H9 (cell line): ENCODE measurements around the gene MTOR. TPM values are rescaled to one million over a fixed set of nuclear protein-coding genes. Genes with fewer than 3 reads are reported as not detected.
"Not testable (repeated sequence)": the region's sequence is repeated elsewhere in the genome, so short reads cannot be mapped to it uniquely, and the experiment has no call there.

Experiments used
- DNase-seq: peaks from one replicate; pipeline ENCODE4 v3.0.0-alpha.2; 2017
- H2AFZ ChIP-seq: one replicate; pipeline ENCODE4 v1.6.1; 2013; ENCODE audit warnings: mild to moderate bottlenecking, low read length, control low read depth, moderate library complexity
- H2AK5ac ChIP-seq: 2 replicates; pipeline ENCODE4 v1.6.1; 2013; ENCODE audit warnings: low read length, control low read depth, mixed read lengths; ENCODE audit not compliant: insufficient read length
- H2BK120ac ChIP-seq: one replicate; pipeline ENCODE4 v1.6.1; 2013; ENCODE audit warnings: low read depth, mild to moderate bottlenecking, low read length, control low read depth, inconsistent platforms; ENCODE audit not compliant: poor library complexity, severe bottlenecking
- H2BK12ac ChIP-seq: 2 replicates; pipeline ENCODE4 v1.6.1; 2013; ENCODE audit warnings: low read length, control low read depth, mixed read lengths, low read depth; ENCODE audit not compliant: insufficient read length
- H2BK15ac ChIP-seq: 2 replicates; pipeline ENCODE4 v1.6.1; 2013; ENCODE audit warnings: low read depth, low read length, control low read depth
- H2BK20ac ChIP-seq: one replicate; pipeline ENCODE4 v1.6.1; 2013; ENCODE audit warnings: low read depth, mild to moderate bottlenecking, low read length, control low read depth, inconsistent platforms; ENCODE audit not compliant: poor library complexity, severe bottlenecking
- H2BK5ac ChIP-seq: 2 replicates; pipeline ENCODE4 v1.6.1; 2013; ENCODE audit warnings: low read length, control low read depth, mixed read lengths; ENCODE audit not compliant: insufficient read length
- H3K14ac ChIP-seq: 2 replicates; pipeline ENCODE4 v1.6.1; 2013; ENCODE audit warnings: low read length, control low read depth; ENCODE audit not compliant: insufficient read depth
- H3K18ac ChIP-seq: 2 replicates; pipeline ENCODE4 v1.6.1; 2013; ENCODE audit warnings: low read depth, mild to moderate bottlenecking, mixed read lengths, low read length, control low read depth; ENCODE audit not compliant: insufficient read length
- H3K23ac ChIP-seq: 2 replicates; pipeline ENCODE4 v1.6.1; 2013; ENCODE audit warnings: low read length, control low read depth, mixed read lengths, low read depth; ENCODE audit not compliant: insufficient read length
- H3K23me2 ChIP-seq: 2 replicates; pipeline ENCODE4 v1.6.1; 2013; ENCODE audit warnings: low read depth, mild to moderate bottlenecking, mixed read lengths, low read length, control low read depth; ENCODE audit not compliant: insufficient read length, poor library complexity, severe bottlenecking
- H3K27ac ChIP-seq: 2 replicates; pipeline ENCODE4 v1.5.1; 2013; ENCODE audit warnings: low read length, control low read depth, mixed read lengths, low read depth; ENCODE audit not compliant: insufficient read length
- H3K27me3 ChIP-seq: 2 replicates; pipeline ENCODE4 v1.6.1; 2013; ENCODE audit warnings: low read length, control low read depth, inconsistent platforms; ENCODE audit not compliant: insufficient read depth
- H3K4ac ChIP-seq: 2 replicates; pipeline ENCODE4 v1.6.1; 2013; ENCODE audit warnings: low read depth, mild to moderate bottlenecking, control low read depth, inconsistent platforms, low read length, moderate library complexity
- H3K4me1 ChIP-seq: 2 replicates; pipeline ENCODE4 v1.6.1; 2013; ENCODE audit warnings: low read length, control low read depth, inconsistent platforms; ENCODE audit not compliant: insufficient read depth
- H3K4me2 ChIP-seq: 2 replicates; pipeline ENCODE4 v1.6.1; 2013; ENCODE audit warnings: low read length, control low read depth, mixed read lengths; ENCODE audit not compliant: insufficient read length, insufficient read depth
- H3K56ac ChIP-seq: 2 replicates; pipeline ENCODE4 v1.6.1; 2013; ENCODE audit warnings: low read depth, mild to moderate bottlenecking, mixed read lengths, low read length, control low read depth; ENCODE audit not compliant: insufficient read length
- H3K79me1 ChIP-seq: 2 replicates; pipeline ENCODE4 v1.6.1; 2013; ENCODE audit warnings: low read depth, mild to moderate bottlenecking, moderate library complexity, low read length, control low read depth, inconsistent platforms; ENCODE audit not compliant: insufficient read depth, poor library complexity, severe bottlenecking
- H3K79me2 ChIP-seq: 2 replicates; pipeline ENCODE4 v1.6.1; 2013; ENCODE audit warnings: low read length, control low read depth, inconsistent platforms; ENCODE audit not compliant: insufficient read depth
- H3K9ac ChIP-seq: 2 replicates; pipeline ENCODE4 v1.6.1; 2013; ENCODE audit warnings: low read length, control low read depth, mixed read lengths; ENCODE audit not compliant: insufficient read length; ENCODE audit errors: extremely low read depth
- H3K9me3 ChIP-seq: one replicate; pipeline ENCODE4 v1.6.1; 2013; ENCODE audit warnings: low read depth, low read length, inconsistent platforms; ENCODE audit not compliant: control insufficient read depth
- H3T11ph ChIP-seq: one replicate; pipeline ENCODE4 v1.6.1; 2013; ENCODE audit warnings: mild to moderate bottlenecking, low read length, control low read depth, inconsistent platforms
- H4K20me1 ChIP-seq: one replicate; pipeline ENCODE4 v1.6.1; 2013; ENCODE audit not compliant: control insufficient read depth, insufficient read length, insufficient read depth
- H4K5ac ChIP-seq: 2 replicates; pipeline ENCODE4 v1.6.1; 2013; ENCODE audit warnings: low read depth, mild to moderate bottlenecking, mixed read lengths, low read length, control low read depth; ENCODE audit not compliant: insufficient read length
- H4K8ac ChIP-seq: replicated peaks from 2 replicates; pipeline ENCODE4 v1.6.1; 2013; ENCODE audit warnings: low read length, control low read depth, mixed read lengths, low read depth; ENCODE audit not compliant: insufficient read length
- H4K91ac ChIP-seq: 2 replicates; pipeline ENCODE4 v1.6.1; 2013; ENCODE audit warnings: low read depth, mild to moderate bottlenecking, moderate library complexity, mixed read lengths, low read length, control low read depth; ENCODE audit not compliant: insufficient read length
- H3K27ac Mint-ChIP-seq, 3 experiments: 2 replicates in 2 of 3; 3 replicates in 1 of 3; pipeline ENCODE4 v1.8.0; 2020 to 2021; ENCODE audit warnings: mixed read lengths in 3 of 3, mild to moderate bottlenecking in 1 of 3, moderate library complexity in 1 of 3
- H3K27me3 Mint-ChIP-seq: 2 replicates; pipeline ENCODE4 v1.8.0; 2021; ENCODE audit warnings: low read depth, mild to moderate bottlenecking, moderate library complexity, mixed read lengths
- H3K36me3 Mint-ChIP-seq, 3 experiments: 2 replicates in 2 of 3; 3 replicates in 1 of 3; pipeline ENCODE4 v1.8.0; 2020 to 2021; ENCODE audit warnings: low read depth in 3 of 3, mixed read lengths in 3 of 3; ENCODE audit not compliant: insufficient read depth in 1 of 3
- H3K4me1 Mint-ChIP-seq, 2 experiments: 2 replicates each; pipeline ENCODE4 v1.8.0; 2020; ENCODE audit warnings: mixed read lengths in 2 of 2
- H3K4me3 Mint-ChIP-seq, 2 experiments: 2 replicates in 1 of 2; 3 replicates in 1 of 2; pipeline ENCODE4 v1.8.0; 2020 to 2021; ENCODE audit warnings: mild to moderate bottlenecking in 2 of 2, mixed read lengths in 2 of 2, moderate library complexity in 1 of 2
- H3K9me3 Mint-ChIP-seq, 2 experiments: 2 replicates in 1 of 2; 3 replicates in 1 of 2; pipeline ENCODE4 v1.8.0; 2020; ENCODE audit warnings: mild to moderate bottlenecking in 2 of 2, mixed read lengths in 2 of 2, moderate library complexity in 1 of 2
- CTCF ChIP-seq: fragments of 200-600 bp; sonication (generic); conservative IDR thresholded peaks from 3 replicates; pipeline ENCODE4 v1.8.0; 2021; ENCODE audit warnings: antibody characterized with exemption, mild to moderate bottlenecking
- WGBS: extraction: QIAGEN DNeasy Blood & Tissue Kit; methylation state at CpG from one replicate; pipeline ENCODE4 v1.1.7; 2013; ENCODE audit warnings: missing lambda C conversion rate, low lambda C conversion rate, mixed read lengths; ENCODE audit not compliant: insufficient read length; ENCODE audit errors: extremely low coverage; 5-methylcytosine and 5-hydroxymethylcytosine counted together
- total RNA-seq: library from RNA; stranded (reverse); gene quantifications from 2 replicates; pipeline ENCODE4 v1.2.1, GENCODE V29; 2021

The MTOR gene
- total RNA-seq, 1 experiment from 2014 or later = 67.5 TPM

GRCh38 chr1:11168731-11169130 is 93.6 kb downstream of the MTOR start:
- no peak overlapping the region for H3K4me3 Mint-ChIP-seq
- no CpG with 5 or more reads among the region's 1 CpG for WGBS

GRCh38 chr1:11166744-11167143 is 95.6 kb downstream of the MTOR start:
- not testable (repeated sequence) for H3K4me1 ChIP-seq, H3K14ac ChIP-seq, H2AK5ac ChIP-seq, H3K4me3 Mint-ChIP-seq, H3K18ac ChIP-seq, H2BK20ac ChIP-seq, H3K27ac ChIP-seq, H3K23me2 ChIP-seq, H3K27me3 Mint-ChIP-seq, H4K91ac ChIP-seq, H3K4me2 ChIP-seq, H2AFZ ChIP-seq, H3K79me1 ChIP-seq, H2BK12ac ChIP-seq, H3K27ac Mint-ChIP-seq, DNase-seq, H4K20me1 ChIP-seq, H3T11ph ChIP-seq, H3K9me3 Mint-ChIP-seq, H3K4ac ChIP-seq, H3K56ac ChIP-seq, H3K9me3 ChIP-seq, H2BK120ac ChIP-seq, H4K5ac ChIP-seq, H3K79me2 ChIP-seq, H3K27me3 ChIP-seq, H2BK15ac ChIP-seq, H2BK5ac ChIP-seq, H4K8ac ChIP-seq, H3K9ac ChIP-seq, H3K23ac ChIP-seq, H3K4me1 Mint-ChIP-seq
- no CpG with 5 or more reads among the region's 5 CpGs for WGBS
- H3K36me3 Mint-ChIP-seq = peaks cover 7 to 39% (median 11%) of the 10 kb centered on the region in 3 experiments; a peak in 5 of 7 replicates

More at GRCh38 chr1:11168731-11169130, 93.6 kb downstream of the MTOR start:
- H3K56ac ChIP-seq = no peak overlapping the region
- DNase-seq = no peak
- no peak for TF ChIP-seq CTCF
- no peaks in the 10 kb centered on the region for H3K4me1 ChIP-seq
- H3K9me3 ChIP-seq = no peaks in the 10 kb centered on the region
- no peak overlapping the region for H2AFZ ChIP-seq
- no peak overlapping the region for H3K9ac ChIP-seq
- no peak overlapping the region for H3K23ac ChIP-seq
- H2BK20ac ChIP-seq = no peak overlapping the region
- H2AK5ac ChIP-seq = no peak overlapping the region
- peaks cover 5 to 31% (median 8%) of the 10 kb centered on the region in 3 experiments; a peak in 5 of 7 replicates for H3K36me3 Mint-ChIP-seq
- no peaks in the 10 kb centered on the region for H3K4me1 Mint-ChIP-seq
- no peaks in the 10 kb centered on the region for H4K20me1 ChIP-seq
- H2BK120ac ChIP-seq = no peak overlapping the region
- 0 out of 7 replicates have a peak overlapping the region, but pooled peaks of 1 of the 3 experiments have one; percentile 70 for H3K27ac Mint-ChIP-seq
- no peaks in the 10 kb centered on the region for H3K27me3 Mint-ChIP-seq
- no peak overlapping the region for H4K5ac ChIP-seq
- H3K27me3 ChIP-seq = no peaks in the 10 kb centered on the region
- no peak overlapping the region for H3K18ac ChIP-seq
- H3K23me2 ChIP-seq = no peaks in the 10 kb centered on the region
- no peak overlapping the region for H2BK15ac ChIP-seq
- no peaks in the 10 kb centered on the region; a peak in 1 of 5 replicates for H3K9me3 Mint-ChIP-seq
- no peak overlapping the region for H2BK5ac ChIP-seq
- H3K4ac ChIP-seq = no peak overlapping the region
- no peak overlapping the region for H3K14ac ChIP-seq
- no peak overlapping the region for H2BK12ac ChIP-seq
- no peaks in the 10 kb centered on the region for H3K79me2 ChIP-seq
- no peak overlapping the region for H4K91ac ChIP-seq
- no peak overlapping the region for H3K4me2 ChIP-seq
- H4K8ac ChIP-seq = no peak overlapping the region
- no peak overlapping the region for H3K27ac ChIP-seq
- H3K79me1 ChIP-seq = no peaks in the 10 kb centered on the region
- no peak overlapping the region for H3T11ph ChIP-seq
